ENCODE measurements around the gene EFNB2. TPM values are rescaled to one million over a fixed set of nuclear protein-coding genes. Genes with fewer than 3 reads are reported as not detected.

The EFNB2 gene
- total RNA-seq, 1 experiment from 2014 or later: 16.4 TPM

GRCh38 chr13:106493533-106494220 is 41.8 kb downstream of the EFNB2 start:
- DNase-seq (no peak), ATAC-seq (no peak)
- ChIA-PET POLR2A (ENCODE audit: unreplicated experiment) (no interaction called here), CTCF (no interaction called here)
- Histone ChIP-seq H3K27ac (ENCODE audit: low read length) (no peak overlapping the region), H4K20me1 (ENCODE audit: low read length) (no peaks in the 10 kb centered on the region), H3K9me2 (replicated peaks; ENCODE audit: low read length) (no peaks in the 10 kb centered on the region), H3K9ac (ENCODE audit: low read length) (no peak overlapping the region), H2AFZ (ENCODE audit: low read length) (no peak overlapping the region), H3K4me3 (ENCODE audit: low read length) (no peak overlapping the region), H3K4me1 (ENCODE audit: insufficient read depth, low read length) (no peaks in the 10 kb centered on the region), H3F3A (ENCODE audit: low read length, unreplicated experiment) (no peaks in the 10 kb centered on the region), H3K27me3 (ENCODE audit: low read length) (no peaks in the 10 kb centered on the region), H3K4me2 (ENCODE audit: low read length) (no peak overlapping the region), H3K79me2 (ENCODE audit: low read length) (no peaks in the 10 kb centered on the region), H3K9me3 (ENCODE audit: low read length) (no peaks in the 10 kb centered on the region), H3K36me3 (ENCODE audit: low read depth, low read length) (peaks cover 12% of the 10 kb centered on the region; the same call in 1 of the 2 replicates)
- TF ChIP-seq EZH2phosphoT487 (IDR thresholded peaks at IDR 0.05; ENCODE audit: borderline replicate concordance, low read length) (no peak), CTCF (conservative IDR thresholded peaks at IDR 0.05; ENCODE audit: low read depth, low read length) (no peak), EZH2 (IDR thresholded peaks at IDR 0.05; ENCODE audit: low read length, unreplicated experiment) (no peak)
- BruUV-seq (replicated peaks): no TSS peak
- intact Hi-C loops (cut with micrococcal nuclease): no loop called here

GRCh38 chr13:106492588-106493475 is 42.6 kb downstream of the EFNB2 start:
- no peaks in the 10 kb centered on the region for H3K79me2 ChIP-seq (ENCODE audit: low read length)
- H3K27me3 ChIP-seq (ENCODE audit: low read length): no peaks in the 10 kb centered on the region
- no TSS peak for BruUV-seq (replicated peaks)
- H3K9me2 ChIP-seq (replicated peaks; ENCODE audit: low read length): no peaks in the 10 kb centered on the region
- no peaks in the 10 kb centered on the region for H4K20me1 ChIP-seq (ENCODE audit: low read length)
- intact Hi-C loops (cut with micrococcal nuclease): no loop called here
- H3K27ac ChIP-seq (ENCODE audit: low read length): no peak overlapping the region
- ChIA-PET CTCF (no interaction called here), POLR2A (ENCODE audit: unreplicated experiment) (no interaction called here)
- H3F3A ChIP-seq (ENCODE audit: low read length, unreplicated experiment): no peaks in the 10 kb centered on the region
- H3K36me3 ChIP-seq (ENCODE audit: low read depth, low read length): peaks cover 12% of the 10 kb centered on the region; the same call in 1 of the 2 replicates
- no peak for ATAC-seq
- no peak for TF ChIP-seq CTCF (conservative IDR thresholded peaks at IDR 0.05; ENCODE audit: low read depth, low read length)
- DNase-seq: no peak
- H3K9ac ChIP-seq (ENCODE audit: low read length): no peak overlapping the region
- H3K4me2 ChIP-seq (ENCODE audit: low read length): no peak overlapping the region
- no peaks in the 10 kb centered on the region for H3K9me3 ChIP-seq (ENCODE audit: low read length)
- H3K4me1 ChIP-seq (ENCODE audit: insufficient read depth, low read length): no peaks in the 10 kb centered on the region
- H3K4me3 ChIP-seq (ENCODE audit: low read length): no peak overlapping the region
- no peak overlapping the region for H2AFZ ChIP-seq (ENCODE audit: low read length)
